Heart right ventricle (tissue), 16 donors: ENCODE measurements around the gene SFXN3. TPM values are rescaled to one million over a fixed set of nuclear protein-coding genes. Genes with fewer than 3 reads are reported as not detected.

Experiments
- ATAC-seq, 8 donors: fragments of 200-7000 bp; cut with Tn5 transposase; one replicate each; pipeline ENCODE4 v1.9.1; 2020; ENCODE audit warnings: mild to moderate bottlenecking in 8 of 8, moderate library complexity in 8 of 8, moderate number of reproducible peaks in 1 of 8
- DNase-seq, 2 donors: peaks; one replicate each; pipeline ENCODE4 v3.0.0-alpha.2; 2020
- H3K27ac ChIP-seq, 10 donors: fragments of 200-600 bp; sonication (generic) in 2 of 10; one replicate each; pipeline versions ENCODE4 v1.5.0 to v1.8.0; 2020 to 2022; ENCODE audit warnings: mild to moderate bottlenecking in 3 of 10
- H3K27me3 ChIP-seq, 7 donors: fragments of 200-600 bp; one replicate each; pipeline ENCODE4 v1.8.0; 2021 to 2022; ENCODE audit warnings: mild to moderate bottlenecking in 2 of 7
- H3K36me3 ChIP-seq, 9 donors: fragments of 200-600 bp; sonication (generic) in 1 of 9; one replicate each; pipeline versions ENCODE4 v1.5.0 to v1.8.0; 2020 to 2022; ENCODE audit warnings: mild to moderate bottlenecking in 2 of 9
- H3K4me1 ChIP-seq, 9 donors: fragments of 200-600 bp; sonication (generic) in 1 of 9; one replicate each; pipeline versions ENCODE4 v1.5.0 to v1.8.0; 2020 to 2022; ENCODE audit warnings: mild to moderate bottlenecking in 4 of 9
- H3K4me3 ChIP-seq, 10 donors: fragments of 200-600 bp; sonication (generic) in 2 of 10; one replicate each; pipeline versions ENCODE4 v1.5.0 to v1.8.0; 2020 to 2022; ENCODE audit warnings: mild to moderate bottlenecking in 7 of 10, moderate library complexity in 2 of 10
- H3K9me3 ChIP-seq, 11 donors: fragments of 200-600 bp in 10 of 11; sonication (generic) in 2 of 11; one replicate each; pipeline versions ENCODE4 v1.5.0 to v1.8.0; 2013 to 2022; ENCODE audit warnings: mild to moderate bottlenecking in 2 of 11, control low read depth in 1 of 11, moderate library complexity in 1 of 11
- WGBS, 2 donors: extraction: QIAGEN DNeasy Blood & Tissue Kit; methylation state at CpG; one replicate each; pipeline ENCODE4 v1.1.7; 2013; ENCODE audit warnings: inconsistent platforms in 1 of 2; 5-methylcytosine and 5-hydroxymethylcytosine counted together
- intact Hi-C, 10 donors: fragments of 100-400 bp; cut with DNase I; formaldehyde crosslinking; loops; one replicate each; pipeline versions ENCODE4 v1.11.1 to v1.14.2; 2022
- polyA plus RNA-seq, 2 donors: library from polyadenylated mRNA; stranded (reverse); fragments of 200-250 nt; gene quantifications; one replicate each; pipeline ENCODE4 v1.2.3, GENCODE V29; 2013
- total RNA-seq, 10 donors: library from RNA; stranded (reverse); fragmentation: NEBNext Ultra II Directional in 3 of 10; extraction: Animal tissue kit (Norgen Biotek cat#: 25700) in 3 of 10; gene quantifications; one replicate each; pipeline versions ENCODE4 v1.2.1 to v1.2.4, GENCODE V29; 2021 to 2023
- TF ChIP-seq, protein P1 (sequence below), 9 donors: fragments of 200-600 bp; sonication (generic) in 2 of 9; IDR thresholded peaks; one replicate each; pipeline versions ENCODE4 v1.5.0 to v1.8.0; 2021 to 2022; ENCODE audit warnings: antibody characterized with exemption in 9 of 9, mild to moderate bottlenecking in 5 of 9, moderate library complexity in 1 of 9
- donor health status: Arrhythmogenic right ventricular cardiomyopathy.
- donor health status: ischemic (EF 13 %, LVEDD 7.1; RV severe dilation, severe dysfunction).
- donor health status: healthy with polysubstance abuse.
- donor health status: DM: no; HTN: yes; CAD: no.
- donor health status: DM: no; HTN: no; CAD: no.
- donor health status: ischemic (EF 25% LVEDD 6.9; RV normal size, moderate dysfunction).
- donor health status: ischemic (EF 25% LVEDD 5.7; RV mildly dilated, moderate dysfunction).
- donor health status: healthy.
- donor health status: DM: yes; HTN: yes; CAD: no.
- donor health status: Ischemic cardiomyopathy.
- donor health status: ischemic (EF 35%, LVEDD 5.7; RV mildly dilated, moderate dysfunction).
- donor health status: nonischemic (EF 11% LVEDD 7.7; RV severe dilation, severe dysfunction).
- donor health status: DM: yes; HTN: yes; CAD: no.
- donor health status: PGD.
- donor health status: ischemic (EF 29% LVEDD 5.4; RV normal size, mild dysfunction).
- donor health status: nonischemic (EF 23%, LVEDD 6.1; RV moderate dilation, normal function).

SFXN3 gene
- total and polyA plus RNA-seq, 12 donors: 8.4 to 25.7 (median 15.4) TPM

- DNase-seq (no peak), ATAC-seq (peak in 1 of 8 donors; percentile 16)
- Histone ChIP-seq H3K27me3 (peaks cover 0 to 99% (median 85%) of the 10 kb centered on the region in 7 donors), H3K9me3 (no peaks in the 10 kb centered on the region), H3K4me1 (no peaks in the 10 kb centered on the region), H3K4me3 (no peak overlapping the region), H3K27ac (no peak overlapping the region), H3K36me3 (no peaks in the 10 kb centered on the region)
- WGBS, 2 donors: 68 to 71% methylated on average over 10 to 11 of the region's 11 CpGs
- TF ChIP-seq, protein P1, sequence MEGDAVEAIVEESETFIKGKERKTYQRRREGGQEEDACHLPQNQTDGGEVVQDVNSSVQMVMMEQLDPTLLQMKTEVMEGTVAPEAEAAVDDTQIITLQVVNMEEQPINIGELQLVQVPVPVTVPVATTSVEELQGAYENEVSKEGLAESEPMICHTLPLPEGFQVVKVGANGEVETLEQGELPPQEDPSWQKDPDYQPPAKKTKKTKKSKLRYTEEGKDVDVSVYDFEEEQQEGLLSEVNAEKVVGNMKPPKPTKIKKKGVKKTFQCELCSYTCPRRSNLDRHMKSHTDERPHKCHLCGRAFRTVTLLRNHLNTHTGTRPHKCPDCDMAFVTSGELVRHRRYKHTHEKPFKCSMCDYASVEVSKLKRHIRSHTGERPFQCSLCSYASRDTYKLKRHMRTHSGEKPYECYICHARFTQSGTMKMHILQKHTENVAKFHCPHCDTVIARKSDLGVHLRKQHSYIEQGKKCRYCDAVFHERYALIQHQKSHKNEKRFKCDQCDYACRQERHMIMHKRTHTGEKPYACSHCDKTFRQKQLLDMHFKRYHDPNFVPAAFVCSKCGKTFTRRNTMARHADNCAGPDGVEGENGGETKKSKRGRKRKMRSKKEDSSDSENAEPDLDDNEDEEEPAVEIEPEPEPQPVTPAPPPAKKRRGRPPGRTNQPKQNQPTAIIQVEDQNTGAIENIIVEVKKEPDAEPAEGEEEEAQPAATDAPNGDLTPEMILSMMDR (IDR thresholded peaks at IDR 0.05): no peak
- intact Hi-C loops: no loop called here
These were observed 58.7 kb downstream of the SFXN3 start for GRCh38 chr10:101089520-101090299.

- peaks cover 0 to 99% (median 88%) of the 10 kb centered on the region in 7 donors for H3K27me3 ChIP-seq
- WGBS, 2 donors: 92 to 93% methylated on average over 5 of the region's 5 CpGs
These were observed 59.6 kb downstream of the SFXN3 start for GRCh38 chr10:101090597-101090996.

More at GRCh38 chr10:101090597-101090996, 59.6 kb downstream of the SFXN3 start:
- H3K9me3 ChIP-seq: no peaks in the 10 kb centered on the region
- intact Hi-C loops: no loop called here
- no peak for DNase-seq
- no peak for ATAC-seq
- no peak overlapping the region for H3K27ac ChIP-seq
- TF ChIP-seq, protein P1 (IDR thresholded peaks at IDR 0.05): no peak
- no peaks in the 10 kb centered on the region for H3K4me1 ChIP-seq
- no peak overlapping the region for H3K4me3 ChIP-seq
- no peaks in the 10 kb centered on the region for H3K36me3 ChIP-seq

Other genes with a start within 250 kb of the SFXN3 start
- 10 to 100 TPM; 15.8 to 23.6 (median 18.7) TPM for gene SLF2, start 118.3 kb upstream of the SFXN3 start, total RNA-seq
- gene SLF2, start 118.3 kb upstream of the SFXN3 start, polyA plus RNA-seq: 10 to 100 TPM in 1 of 2 donors, 1 to 10 TPM in 1; 4.8 to 17.3 TPM
- gene SEMA4G, start 61.7 kb upstream of the SFXN3 start, total RNA-seq: 1 to 10 TPM in 2 of 10 donors, under 1 TPM in 8; 0.26 to 1.6 (median 0.80) TPM
- 1 to 10 TPM in 1 of 2 donors, under 1 TPM in 1; 0.20 to 1.6 TPM for gene SEMA4G, start 61.7 kb upstream of the SFXN3 start, polyA plus RNA-seq
- gene MRPL43, start 43.7 kb upstream of the SFXN3 start, total RNA-seq: 10 to 100 TPM; 43.8 to 73.4 (median 55.2) TPM
- 100 to 1,000 TPM; 102 to 123 TPM for gene MRPL43, start 43.7 kb upstream of the SFXN3 start, polyA plus RNA-seq
- gene TWNK, start 43.7 kb upstream of the SFXN3 start, total RNA-seq: 1 to 10 TPM; 4.7 to 7.7 (median 5.4) TPM
- gene TWNK, start 43.7 kb upstream of the SFXN3 start, polyA plus RNA-seq: 1 to 10 TPM; 4.2 to 6.1 TPM
- gene LZTS2, start 31.4 kb upstream of the SFXN3 start, total RNA-seq: 10 to 100 TPM; 28.6 to 48.3 (median 38.9) TPM
- 10 to 100 TPM; 43.8 to 73.7 TPM for gene LZTS2, start 31.4 kb upstream of the SFXN3 start, polyA plus RNA-seq
- under 1 TPM in 9 of 10 donors, not detected in 1; 0.17 to 0.60 (median 0.22) TPM for gene PDZD7, start 105 bp upstream of the SFXN3 start, total RNA-seq
- under 1 TPM; 0.13 to 0.66 TPM for gene PDZD7, start 105 bp upstream of the SFXN3 start, polyA plus RNA-seq
- 10 to 100 TPM in 4 of 10 donors, 1 to 10 TPM in 6; 3.3 to 13.1 (median 8.5) TPM for gene KAZALD1, start 30.8 kb downstream of the SFXN3 start, total RNA-seq
- 10 to 100 TPM; 12.2 to 16.5 TPM for gene KAZALD1, start 30.8 kb downstream of the SFXN3 start, polyA plus RNA-seq
- under 1 TPM in 2 of 10 donors, not detected in 8; 0.27 to 0.74 TPM for gene TLX1, start 100.1 kb downstream of the SFXN3 start, total RNA-seq
- gene TLX1, start 100.1 kb downstream of the SFXN3 start, polyA plus RNA-seq: under 1 TPM in 1 of 2 donors, not detected in 1; 0.03 TPM
- gene LBX1, start 198.2 kb downstream of the SFXN3 start, total RNA-seq: not detected
- not detected for gene LBX1, start 198.2 kb downstream of the SFXN3 start, polyA plus RNA-seq